ENCODE measurements around the gene MED14.
"Not testable (repeated sequence)": the region's sequence is repeated elsewhere in the genome, so short reads cannot be mapped to it uniquely, and the experiment has no call there.

Gene MED14

DNA sequence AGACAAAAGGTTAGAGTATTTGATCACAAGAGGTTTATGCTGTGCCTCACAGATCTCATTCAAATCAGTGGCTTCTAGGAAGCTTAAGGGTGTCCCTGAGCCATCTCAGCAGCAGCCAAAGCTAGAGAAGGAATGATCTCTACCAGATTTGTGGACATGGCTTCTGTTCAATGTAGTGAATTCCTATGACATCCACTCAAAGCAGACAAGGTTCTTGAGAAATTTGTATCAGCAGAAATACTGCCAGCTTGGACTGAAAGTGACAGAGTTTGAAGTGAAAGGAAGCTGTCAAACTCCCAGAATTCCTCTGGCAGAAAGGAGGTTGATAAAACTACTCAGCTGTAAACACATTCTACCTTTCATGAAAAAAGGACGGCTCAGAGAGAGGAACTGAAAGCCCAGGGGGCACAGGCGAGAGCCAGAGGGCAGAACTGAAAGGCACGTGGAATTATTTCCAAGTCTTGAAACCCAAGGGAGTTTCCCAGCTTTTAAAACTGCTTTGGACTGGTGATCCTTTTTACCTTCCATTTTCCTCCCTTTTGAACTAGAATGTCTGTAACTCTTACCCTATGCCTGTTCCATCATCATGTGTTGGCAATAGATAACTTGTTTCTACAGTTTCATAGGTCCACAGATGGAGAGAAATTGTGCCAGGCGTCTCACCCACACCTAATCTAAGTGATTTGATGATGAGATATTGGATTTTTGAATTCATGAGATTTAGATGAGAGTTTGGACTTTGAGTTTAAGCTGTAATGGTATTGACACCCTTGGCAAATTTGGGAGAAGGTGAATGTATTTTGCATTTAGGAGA lies 14.5 kb upstream of the MED14 start:
- peak; percentile 4 for DNase-seq (ENCODE audit: low read depth)
- no peak overlapping the region for H3K4me3 ChIP-seq (ENCODE audit: low read length)
- TF ChIP-seq CTCF (conservative IDR thresholded peaks at IDR 0.05; ENCODE audit: low read length) = no peak

DNA sequence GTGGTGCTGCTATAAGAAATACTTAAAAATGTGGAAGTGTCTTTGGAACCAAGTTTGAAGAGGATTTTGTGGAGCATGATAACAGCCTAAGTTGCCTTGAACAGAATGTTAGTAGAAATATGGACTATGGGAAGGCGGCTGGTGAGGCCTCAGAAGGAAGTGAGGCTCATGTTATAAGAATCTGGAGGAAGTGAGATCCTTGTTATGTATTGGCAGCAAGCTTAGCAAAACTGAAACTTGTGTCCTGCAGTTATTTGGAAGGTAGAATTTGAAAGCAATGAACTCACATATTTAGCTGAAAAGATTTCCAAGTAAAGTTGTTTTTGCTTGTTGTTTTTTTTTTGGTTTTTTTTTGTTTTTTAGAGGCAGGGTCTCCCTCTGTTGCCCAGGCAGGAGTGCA lies 13.6 kb upstream of the MED14 start:
- DNase-seq (ENCODE audit: low read depth) = no peak
- H3K4me3 ChIP-seq (ENCODE audit: low read length) = no peak overlapping the region
- TF ChIP-seq CTCF (conservative IDR thresholded peaks at IDR 0.05; ENCODE audit: low read length) = no peak

DNA sequence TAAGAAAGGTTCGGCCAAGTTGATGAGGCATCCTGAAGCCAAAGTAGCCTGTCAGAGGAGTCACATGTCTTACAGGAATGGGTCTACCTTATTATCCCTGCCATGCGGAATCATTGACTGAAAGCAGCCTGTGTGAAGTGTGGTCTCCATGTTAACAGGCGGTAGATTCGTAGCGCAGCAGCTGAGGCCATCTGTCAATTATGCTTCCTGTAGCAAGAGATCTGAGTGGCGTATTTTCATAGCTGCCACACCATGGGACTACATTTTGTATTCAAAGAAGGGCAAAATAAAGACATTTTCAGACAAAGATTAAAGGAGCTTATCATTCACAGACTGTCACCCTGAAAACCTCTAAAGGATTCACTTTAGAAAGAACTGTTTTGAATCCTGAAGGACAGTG lies 11.2 kb upstream of the MED14 start:
- DNase-seq (ENCODE audit: low read depth) = no peak
- TF ChIP-seq CTCF (conservative IDR thresholded peaks at IDR 0.05; ENCODE audit: low read length) = no peak
- no peak overlapping the region for H3K4me3 ChIP-seq (ENCODE audit: low read length)

- DNase-seq (ENCODE audit: low read depth) = no peak
- TF ChIP-seq CTCF (conservative IDR thresholded peaks at IDR 0.05; ENCODE audit: low read length) = no peak
- peak overlapping the region; percentile 79 for H3K4me3 ChIP-seq (ENCODE audit: low read length)
These were observed 796 bp upstream of the MED14 start for GRCh38 chrX:40736170-40736505.

DNA sequence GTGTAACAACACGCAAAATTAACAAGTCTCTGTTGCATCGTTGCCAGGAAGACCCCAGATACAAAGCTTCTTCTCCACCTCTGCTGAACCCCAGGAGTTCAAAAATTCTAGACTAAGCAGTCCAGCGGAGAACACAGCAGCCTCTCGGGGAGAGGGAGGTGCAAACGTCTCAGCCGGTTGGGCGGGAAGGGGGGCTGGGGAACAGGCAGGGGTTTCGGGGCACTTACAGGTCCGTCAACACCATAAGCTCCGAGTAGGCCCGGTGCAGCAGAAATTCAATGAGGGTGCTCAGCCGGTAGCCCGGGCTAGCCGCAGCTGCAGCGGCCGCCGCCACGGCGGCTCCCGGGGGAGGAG lies 394 bp downstream of the MED14 start:
- DNase-seq (ENCODE audit: low read depth) = peak; percentile 3
- no peak for TF ChIP-seq CTCF (conservative IDR thresholded peaks at IDR 0.05; ENCODE audit: low read length)
- H3K4me3 ChIP-seq (ENCODE audit: low read length) = peak overlapping the region; percentile 79

- DNase-seq (ENCODE audit: low read depth) = peak; percentile 53
- peak overlapping the region; percentile 79 for H3K4me3 ChIP-seq (ENCODE audit: low read length)
- TF ChIP-seq CTCF (conservative IDR thresholded peaks at IDR 0.05; ENCODE audit: low read length) = no peak
These were observed 1.6 kb downstream of the MED14 start for GRCh38 chrX:40733706-40734105.

- not testable (repeated sequence) for DNase-seq (ENCODE audit: low read depth); H3K4me3 ChIP-seq (ENCODE audit: low read length)
These were observed 2.8 kb downstream of the MED14 start for GRCh38 chrX:40732499-40732898.

Measured in AG10803 (cell line).